ENCODE measurements around the gene SLC9A5.

SLC9A5 gene

GRCh38 chr16:67312719-67313118, 63.9 kb downstream of the SLC9A5 start:
- DNase-seq, result no peak

GRCh38 chr16:67317853-67318252, 69.1 kb downstream of the SLC9A5 start:
- DNase-seq, result no peak
